ENCODE data around the gene BEST2. TPM values are rescaled to one million over a fixed set of nuclear protein-coding genes. Genes with fewer than 3 reads are reported as not detected.

Gene BEST2
- total RNA-seq, 1 experiment from 2014 or later, result 0.10 TPM

GRCh38 chr19:12703046-12703445 is 48.5 kb upstream of the BEST2 start:
- no TSS peak for BruUV-seq (replicated peaks)
- peak; percentile 57 for DNase-seq (ENCODE audit: low read depth, low spot score)
- H3K9me3 ChIP-seq (ENCODE audit: control insufficient read depth in 1 of 2, insufficient read depth in 1 of 2, low read depth in 1 of 2, low read length in 2 of 2), result no peaks in the 10 kb centered on the region
- no peak overlapping the region for H3K4me2 ChIP-seq (ENCODE audit: low read length)
- H3K27ac ChIP-seq (ENCODE audit: low read depth, low read length), result no peak overlapping the region
- RAD21 ChIA-PET (ENCODE audit: low non-redundant PET in 1 of 2, low total read pairs in 2 of 2, uncharacterized antibody in 2 of 2, unreplicated experiment in 2 of 2), result no interaction called here
- no peaks in the 10 kb centered on the region for H3K9me2 ChIP-seq (ENCODE audit: insufficient read depth)
- POLR2A ChIA-PET, result no interaction called here
- peaks cover 3% of the 10 kb centered on the region; the same call in 1 of the 2 replicates for H3K79me2 ChIP-seq (ENCODE audit: insufficient read depth, low read length)
- H3K36me3 ChIP-seq (ENCODE audit: control insufficient read depth in 1 of 2, insufficient read depth in 2 of 2, low read length in 2 of 2), result peaks cover 55 to 66% of the 10 kb centered on the region in 2 experiments
- peak; percentile 79 for ATAC-seq
- no peak overlapping the region for H2AFZ ChIP-seq (ENCODE audit: low read depth, low read length, poor library complexity, severe bottlenecking)
- H4K20me1 ChIP-seq (ENCODE audit: insufficient read depth), result no peaks in the 10 kb centered on the region
- intact Hi-C loops (cut with micrococcal nuclease), result no loop called here
- no peak overlapping the region for H3K4me3 ChIP-seq (replicated peaks in 1 of 2; ENCODE audit: low read depth in 1 of 2, low read length in 2 of 2)
- TF ChIP-seq SP1 (IDR thresholded peaks at IDR 0.05; ENCODE audit: low read depth) (peak; percentile 65), REST (IDR thresholded peaks at IDR 0.05; ENCODE audit: low read depth) (no peak)
- H3K27me3 ChIP-seq (ENCODE audit: insufficient read depth, low read length), result no peaks in the 10 kb centered on the region
- H3K9ac ChIP-seq (ENCODE audit: low read length), result no peak overlapping the region
- no peaks in the 10 kb centered on the region for H3K4me1 ChIP-seq (ENCODE audit: control insufficient read depth in 1 of 2, insufficient read depth in 2 of 2, low read length in 2 of 2)
- CTCF ChIA-PET, result no interaction called here

- Histone ChIP-seq H2AFZ (ENCODE audit: low read depth, low read length, poor library complexity, severe bottlenecking) (no peak overlapping the region), H3K9ac (ENCODE audit: low read length) (no peak overlapping the region), H3K79me2 (ENCODE audit: insufficient read depth, low read length) (peaks cover 9% of the 10 kb centered on the region; the same call in 1 of the 2 replicates), H3K27me3 (ENCODE audit: insufficient read depth, low read length) (no peaks in the 10 kb centered on the region), H3K4me2 (ENCODE audit: low read length) (no peak overlapping the region), H3K9me3 (ENCODE audit: control insufficient read depth in 1 of 2, insufficient read depth in 1 of 2, low read depth in 1 of 2, low read length in 2 of 2) (no peaks in the 10 kb centered on the region), H3K27ac (ENCODE audit: low read depth, low read length) (no peak overlapping the region), H3K4me1 (ENCODE audit: control insufficient read depth in 1 of 2, insufficient read depth in 2 of 2, low read length in 2 of 2) (no peaks in the 10 kb centered on the region), H4K20me1 (ENCODE audit: insufficient read depth) (no peaks in the 10 kb centered on the region), H3K36me3 (ENCODE audit: control insufficient read depth in 1 of 2, insufficient read depth in 2 of 2, low read length in 2 of 2) (peaks cover 53 to 71% of the 10 kb centered on the region in 2 experiments), H3K9me2 (ENCODE audit: insufficient read depth) (no peaks in the 10 kb centered on the region), H3K4me3 (replicated peaks in 1 of 2; ENCODE audit: low read depth in 1 of 2, low read length in 2 of 2) (no peak overlapping the region)
- intact Hi-C loops (cut with micrococcal nuclease), result no loop called here
- no TSS peak for BruUV-seq (replicated peaks)
- ChIA-PET CTCF (no interaction called here), RAD21 (ENCODE audit: low non-redundant PET in 1 of 2, low total read pairs in 2 of 2, uncharacterized antibody in 2 of 2, unreplicated experiment in 2 of 2) (no interaction called here), POLR2A (no interaction called here)
- ATAC-seq, result no peak
- DNase-seq (ENCODE audit: low read depth, low spot score), result no peak
- no peak for TF ChIP-seq POLR2A (IDR thresholded peaks at IDR 0.05; ENCODE audit: borderline replicate concordance, extremely low read depth, insufficient read depth, insufficient read length)
- TF ChIP-seq CTCF (IDR thresholded peaks at IDR 0.05 in 2 of 3, conservative IDR thresholded peaks at IDR 0.05 in 1 of 3; ENCODE audit: borderline replicate concordance in 1 of 3, insufficient read depth in 1 of 3, low read depth in 2 of 3, low read length in 2 of 3), result no peak
- TF ChIP-seq ZNF274 (IDR thresholded peaks at IDR 0.05; ENCODE audit: low read depth, low read length), result no peak
- no peak for TF ChIP-seq TCF7L2 (IDR thresholded peaks at IDR 0.05; ENCODE audit: borderline replicate concordance, extremely low read depth, insufficient read depth, insufficient read length)
- TF ChIP-seq YY1 (IDR thresholded peaks at IDR 0.05; ENCODE audit: extremely low read depth, insufficient replicate concordance, low read depth, low read length), result no peak
- TF ChIP-seq REST (IDR thresholded peaks at IDR 0.05; ENCODE audit: low read depth), result no peak
These were observed 46.4 kb upstream of the BEST2 start for GRCh38 chr19:12705169-12705568.

Data from HCT116 (cell line).